Right atrium auricular region (tissue), 2 donors: ENCODE measurements around the gene UBAP2. TPM values are rescaled to one million over a fixed set of nuclear protein-coding genes. Genes with fewer than 3 reads are reported as not detected.

Source experiments
- DNase-seq: peaks from one replicate; pipeline ENCODE4 v3.0.0-alpha.2; 2019; ENCODE audit warnings: low spot score
- H3K27ac ChIP-seq, 2 donors: fragments of 200-600 bp; sonication (generic); 1 replicate in 1 of 2; 2 replicates in 1 of 2; pipeline ENCODE4 v1.5.1; 2016 to 2019
- H3K27me3 ChIP-seq, 2 donors: fragments of 200-600 bp; sonication (generic); one replicate each; pipeline versions ENCODE4 v1.5.1 to v1.6.0; 2017 to 2019
- H3K36me3 ChIP-seq: fragments of 200-600 bp; sonication (generic); one replicate; pipeline ENCODE4 v1.5.1; 2016
- H3K4me1 ChIP-seq, 2 donors: fragments of 200-600 bp; sonication (generic); one replicate each; pipeline versions ENCODE4 v1.5.1 to v1.6.0; 2017 to 2019
- H3K4me3 ChIP-seq, 2 donors: fragments of 200-600 bp; sonication (generic); 1 replicate in 1 of 2; 2 replicates in 1 of 2; pipeline ENCODE4 v1.5.1; 2017 to 2019; ENCODE audit warnings: mild to moderate bottlenecking in 1 of 2, moderate library complexity in 1 of 2
- H3K9me3 ChIP-seq, 2 donors: fragments of 200-600 bp; sonication (generic); one replicate each; pipeline ENCODE4 v1.5.1; 2019
- CTCF ChIP-seq, 2 donors: fragments of 200-600 bp; sonication (generic); IDR thresholded peaks; one replicate each; pipeline ENCODE4 v1.5.1; 2019; ENCODE audit warnings: antibody characterized with exemption in 2 of 2
- total RNA-seq, 2 donors: library from RNA; depleted of rRNA; stranded (reverse); fragments of >200 nt; gene quantifications; one replicate each; pipeline ENCODE4 v1.1.0, GENCODE V29; 2016

UBAP2 gene
- total RNA-seq, 2 donors from 2014 or later = 17.3 to 21.8 TPM

- Histone ChIP-seq H3K9me3 (no peaks in the 10 kb centered on the region), H3K27ac (no peak overlapping the region), H3K27me3 (no peaks in the 10 kb centered on the region), H3K36me3 (peaks cover 20% of the 10 kb centered on the region), H3K4me1 (no peaks in the 10 kb centered on the region), H3K4me3 (no peak overlapping the region)
- TF ChIP-seq CTCF (IDR thresholded peaks at IDR 0.05) = no peak
- no peak for DNase-seq
Observed at GRCh38 chr9:33959725-33960124, 89.0 kb downstream of the UBAP2 start.

- H3K27me3 ChIP-seq = no peaks in the 10 kb centered on the region
- peaks cover 34% of the 10 kb centered on the region for H3K36me3 ChIP-seq
- TF ChIP-seq CTCF (IDR thresholded peaks at IDR 0.05) = no peak
- H3K9me3 ChIP-seq = no peaks in the 10 kb centered on the region
- no peak for DNase-seq
- no peaks in the 10 kb centered on the region for H3K4me1 ChIP-seq
- no peak overlapping the region for H3K27ac ChIP-seq
- no peak overlapping the region for H3K4me3 ChIP-seq
Observed at GRCh38 chr9:33956544-33956943, 92.1 kb downstream of the UBAP2 start.

GRCh38 chr9:33952066-33952465 lies 96.6 kb downstream of the UBAP2 start:
- no peak overlapping the region for H3K4me3 ChIP-seq
- no peak for TF ChIP-seq CTCF (IDR thresholded peaks at IDR 0.05)
- no peaks in the 10 kb centered on the region for H3K4me1 ChIP-seq
- no peak for DNase-seq
- no peak overlapping the region for H3K27ac ChIP-seq
- H3K9me3 ChIP-seq = no peaks in the 10 kb centered on the region
- peaks cover 31% of the 10 kb centered on the region for H3K36me3 ChIP-seq
- no peaks in the 10 kb centered on the region for H3K27me3 ChIP-seq

GRCh38 chr9:33950371-33950770 lies 98.3 kb downstream of the UBAP2 start:
- no peaks in the 10 kb centered on the region for H3K4me1 ChIP-seq
- no peaks in the 10 kb centered on the region for H3K9me3 ChIP-seq
- no peaks in the 10 kb centered on the region for H3K27me3 ChIP-seq
- H3K4me3 ChIP-seq = no peak overlapping the region
- TF ChIP-seq CTCF (IDR thresholded peaks at IDR 0.05) = no peak
- DNase-seq = no peak
- H3K27ac ChIP-seq = no peak overlapping the region
- H3K36me3 ChIP-seq = peaks cover 25% of the 10 kb centered on the region

- H3K27ac ChIP-seq = no peak overlapping the region
- H3K36me3 ChIP-seq = peaks cover 40% of the 10 kb centered on the region
- no peaks in the 10 kb centered on the region for H3K27me3 ChIP-seq
- no peak for TF ChIP-seq CTCF (IDR thresholded peaks at IDR 0.05)
- H3K4me1 ChIP-seq = no peaks in the 10 kb centered on the region
- no peak for DNase-seq
- no peak overlapping the region for H3K4me3 ChIP-seq
- no peaks in the 10 kb centered on the region for H3K9me3 ChIP-seq
Observed at GRCh38 chr9:33946779-33947535, 101.7 kb downstream of the UBAP2 start.

GRCh38 chr9:33943389-33943788 lies 105.3 kb downstream of the UBAP2 start:
- H3K4me1 ChIP-seq = no peaks in the 10 kb centered on the region
- H3K27me3 ChIP-seq = no peaks in the 10 kb centered on the region
- no peak overlapping the region for H3K4me3 ChIP-seq
- H3K36me3 ChIP-seq = peaks cover 46% of the 10 kb centered on the region
- no peak for TF ChIP-seq CTCF (IDR thresholded peaks at IDR 0.05)
- H3K27ac ChIP-seq = no peak overlapping the region
- DNase-seq = no peak
- H3K9me3 ChIP-seq = no peaks in the 10 kb centered on the region
